OCI-LY1 (cell line): ENCODE measurements around the gene PAX4.

ENCODE experiments used
- H2AFZ ChIP-seq: fragments of 200-600 bp; sonication (generic), shearing (Covaris generic); 2 replicates; pipeline ENCODE4 v1.6.0; 2014; ENCODE audit warnings: antibody characterized with exemption, mild to moderate bottlenecking, low read length
- H3F3A ChIP-seq: fragments of 200-600 bp; sonication (generic), shearing (Covaris generic); 2 replicates; pipeline ENCODE4 v1.6.0; 2014; ENCODE audit warnings: mild to moderate bottlenecking, antibody characterized with exemption, low read length, moderate library complexity; ENCODE audit not compliant: insufficient read depth
- H3K27ac ChIP-seq: fragments of 200-600 bp; sonication (generic); 2 replicates; pipeline ENCODE4 v1.5.1; 2014; ENCODE audit warnings: low read length, mixed run types, mild to moderate bottlenecking, low read depth; ENCODE audit not compliant: poor library complexity, severe bottlenecking
- H3K27me3 ChIP-seq: fragments of 200-600 bp; sonication (generic); 2 replicates; pipeline ENCODE4 v1.6.0; 2014; ENCODE audit warnings: antibody characterized with exemption, mild to moderate bottlenecking, low read length, moderate library complexity; ENCODE audit not compliant: insufficient read depth
- H3K36me3 ChIP-seq: fragments of 200-600 bp; sonication (generic); 2 replicates; pipeline ENCODE4 v1.6.1; 2014; ENCODE audit warnings: mild to moderate bottlenecking, antibody characterized with exemption, low read length, moderate library complexity, mixed read lengths; ENCODE audit not compliant: insufficient read depth
- H3K4me1 ChIP-seq: fragments of 200-600 bp; sonication (generic); 2 replicates; pipeline ENCODE4 v1.5.1; 2014; ENCODE audit warnings: mild to moderate bottlenecking, low read length, moderate library complexity; ENCODE audit not compliant: insufficient read depth, severe bottlenecking
- H3K4me2 ChIP-seq: fragments of 200-600 bp; sonication (generic), shearing (Covaris generic); 2 replicates; pipeline ENCODE4 v1.6.1; 2014; ENCODE audit warnings: low read length
- H3K4me3 ChIP-seq: fragments of 200-600 bp; sonication (generic); 2 replicates; pipeline ENCODE4 v1.5.1; 2014; ENCODE audit warnings: low read length, low read depth, mild to moderate bottlenecking, mixed read lengths; ENCODE audit not compliant: poor library complexity, severe bottlenecking
- H3K79me2 ChIP-seq: fragments of 200-600 bp; shearing (Covaris generic); 2 replicates; pipeline ENCODE4 v1.6.1; 2016; ENCODE audit warnings: mixed run types, low read length, mixed read lengths; ENCODE audit not compliant: insufficient read depth
- H3K9ac ChIP-seq: fragments of 200-600 bp; sonication (generic), shearing (Covaris generic); 2 replicates; pipeline ENCODE4 v1.6.1; 2014; ENCODE audit warnings: mild to moderate bottlenecking, low read length, mixed read lengths
- H3K9me2 ChIP-seq: fragments of 200-600 bp; sonication (generic), shearing (Covaris generic); 2 replicates; pipeline ENCODE4 v1.6.1; 2014; ENCODE audit warnings: low read depth, mild to moderate bottlenecking, low read length, mixed read lengths
- H3K9me3 ChIP-seq: fragments of 200-600 bp; shearing (Covaris generic); 2 replicates; pipeline ENCODE4 v1.6.1; 2014; ENCODE audit warnings: low read length, mixed read lengths
- H4K20me1 ChIP-seq: fragments of 200-600 bp; sonication (generic), shearing (Covaris generic); 2 replicates; pipeline ENCODE4 v1.6.0; 2016; ENCODE audit warnings: mild to moderate bottlenecking, low read length; ENCODE audit not compliant: insufficient read depth
- CTCF ChIP-seq: fragments of 200-600 bp; sonication (generic), shearing (Covaris generic); IDR thresholded peaks from 2 replicates; pipeline ENCODE4 v1.5.1; 2017; ENCODE audit warnings: mild to moderate bottlenecking, antibody characterized with exemption, low read length, moderate library complexity, mixed read lengths
- EZH2 ChIP-seq: fragments of 200-600 bp; sonication (generic), shearing (Covaris generic); IDR thresholded peaks from 2 replicates; pipeline ENCODE4 v1.8.0; 2017; ENCODE audit warnings: borderline replicate concordance, mixed run types, mild to moderate bottlenecking, antibody characterized with exemption, low read length, moderate library complexity, mixed read lengths

The PAX4 gene

GRCh38 chr7:127620406-127621233 is 2.7 kb upstream of the PAX4 start:
- no peaks in the 10 kb centered on the region for H3K27me3 ChIP-seq

GRCh38 chr7:127619681-127620405 is 1.9 kb upstream of the PAX4 start:
- no peaks in the 10 kb centered on the region for H3K27me3 ChIP-seq
- H3K9me2 ChIP-seq: no peaks in the 10 kb centered on the region
- H3K4me1 ChIP-seq: no peaks in the 10 kb centered on the region
- H3K9me3 ChIP-seq: 0 out of 2 replicates have a peak, but pooled peaks cover 3% of the 10 kb centered on the region
- H3K36me3 ChIP-seq: no peaks in the 10 kb centered on the region
- H3K79me2 ChIP-seq: no peaks in the 10 kb centered on the region
- H3K4me2 ChIP-seq: no peak overlapping the region
- no peak overlapping the region for H3K27ac ChIP-seq
- no peak overlapping the region for H3K4me3 ChIP-seq
- no peak for TF ChIP-seq CTCF
- no peak for TF ChIP-seq EZH2
- no peaks in the 10 kb centered on the region for H4K20me1 ChIP-seq
- H3K9ac ChIP-seq: no peak overlapping the region
- no peak overlapping the region for H2AFZ ChIP-seq
- H3F3A ChIP-seq: no peaks in the 10 kb centered on the region

More at GRCh38 chr7:127620406-127621233, 2.7 kb upstream of the PAX4 start:
- TF ChIP-seq EZH2 (no peak), CTCF (no peak)
- Histone ChIP-seq H3K36me3 (no peaks in the 10 kb centered on the region), H2AFZ (no peak overlapping the region), H3K4me1 (no peaks in the 10 kb centered on the region), H4K20me1 (no peaks in the 10 kb centered on the region), H3K4me3 (no peak overlapping the region), H3K79me2 (no peaks in the 10 kb centered on the region), H3K9me2 (0 out of 2 replicates have a peak, but pooled peaks cover 4% of the 10 kb centered on the region), H3F3A (no peaks in the 10 kb centered on the region), H3K27ac (no peak overlapping the region), H3K4me2 (no peak overlapping the region), H3K9ac (no peak overlapping the region), H3K9me3 (0 out of 2 replicates have a peak, but pooled peaks cover 3% of the 10 kb centered on the region)

GRCh38 chr7:127618775-127619174 is 833 bp upstream of the PAX4 start:
- no peaks in the 10 kb centered on the region for H3K27me3 ChIP-seq
- no peaks in the 10 kb centered on the region for H3K4me1 ChIP-seq
- H3K4me2 ChIP-seq: no peak overlapping the region
- no peaks in the 10 kb centered on the region for H4K20me1 ChIP-seq
- H3K9me3 ChIP-seq: no peaks in the 10 kb centered on the region
- no peak overlapping the region for H3K9ac ChIP-seq
- no peaks in the 10 kb centered on the region for H3K79me2 ChIP-seq
- no peak overlapping the region for H2AFZ ChIP-seq
- no peak for TF ChIP-seq CTCF
- TF ChIP-seq EZH2: no peak
- H3K27ac ChIP-seq: no peak overlapping the region
- H3K4me3 ChIP-seq: no peak overlapping the region
- H3F3A ChIP-seq: no peaks in the 10 kb centered on the region
- no peaks in the 10 kb centered on the region for H3K9me2 ChIP-seq
- no peaks in the 10 kb centered on the region for H3K36me3 ChIP-seq
